CMK (cell line): ENCODE data around the gene PARD6G.

Source experiments
- DNase-seq: peaks from one replicate; pipeline ENCODE4 v3.0.0-alpha.2; 2010; ENCODE audit warnings: low read depth

Gene PARD6G

DNA sequence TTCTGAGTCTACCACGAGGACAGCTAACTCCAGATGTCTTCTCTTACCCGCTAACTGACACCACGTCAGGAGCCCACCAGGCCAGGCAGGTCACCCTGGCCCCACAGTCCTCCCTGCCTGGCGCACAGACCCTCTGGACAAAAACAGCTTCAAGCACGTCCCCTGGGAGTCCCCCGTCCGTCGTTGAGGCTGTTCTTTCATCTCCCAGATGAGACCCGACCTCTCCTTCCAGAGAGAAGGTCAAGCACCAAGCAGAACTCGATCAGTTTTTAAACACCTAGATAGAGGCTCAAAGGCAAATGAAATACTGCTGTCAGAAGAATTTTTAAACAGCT is 57.8 kb downstream of the PARD6G start:
- DNase-seq = no peak

DNA sequence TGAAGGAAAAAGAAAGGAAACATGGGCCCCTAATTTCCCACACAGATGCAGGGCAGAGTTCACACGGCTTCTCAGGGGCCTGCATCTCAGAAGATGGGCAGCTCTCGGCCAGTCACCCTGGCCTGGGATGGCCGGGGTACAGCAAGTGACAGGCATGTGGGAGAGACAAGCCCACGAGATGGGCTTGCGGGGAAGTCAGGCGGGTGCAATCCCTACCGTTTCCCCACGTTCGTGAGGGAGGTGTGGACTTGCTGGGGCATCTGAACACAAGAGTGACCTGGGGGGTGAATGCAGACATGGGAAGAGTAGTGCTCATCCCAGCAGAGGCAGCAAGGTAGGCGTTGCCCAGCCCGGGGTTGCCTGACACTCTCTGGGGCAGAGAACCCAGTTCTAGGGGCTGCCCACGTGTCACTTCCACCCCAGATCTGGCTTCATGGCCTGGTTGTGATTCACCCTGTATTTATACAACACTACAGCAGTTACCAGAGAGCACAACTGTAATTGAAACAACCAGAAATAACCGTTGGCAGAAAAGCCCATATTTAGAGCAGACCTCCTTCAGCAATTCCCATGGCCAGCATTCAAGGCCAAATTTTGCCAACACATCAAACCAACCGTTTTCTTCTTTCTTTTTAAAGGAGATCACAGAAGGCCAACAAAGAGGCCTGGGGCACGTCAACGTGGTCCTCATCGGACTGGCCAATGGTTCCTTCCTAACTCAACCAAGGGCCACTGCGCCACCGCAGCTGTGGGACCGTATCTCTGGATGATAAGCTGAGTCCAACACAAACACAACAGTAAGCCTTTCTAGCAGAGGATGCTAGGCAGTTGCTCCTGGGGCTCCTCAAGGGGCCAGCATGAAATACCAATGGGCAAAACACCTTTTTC is 58.4 kb downstream of the PARD6G start:
- DNase-seq = no peak

DNA sequence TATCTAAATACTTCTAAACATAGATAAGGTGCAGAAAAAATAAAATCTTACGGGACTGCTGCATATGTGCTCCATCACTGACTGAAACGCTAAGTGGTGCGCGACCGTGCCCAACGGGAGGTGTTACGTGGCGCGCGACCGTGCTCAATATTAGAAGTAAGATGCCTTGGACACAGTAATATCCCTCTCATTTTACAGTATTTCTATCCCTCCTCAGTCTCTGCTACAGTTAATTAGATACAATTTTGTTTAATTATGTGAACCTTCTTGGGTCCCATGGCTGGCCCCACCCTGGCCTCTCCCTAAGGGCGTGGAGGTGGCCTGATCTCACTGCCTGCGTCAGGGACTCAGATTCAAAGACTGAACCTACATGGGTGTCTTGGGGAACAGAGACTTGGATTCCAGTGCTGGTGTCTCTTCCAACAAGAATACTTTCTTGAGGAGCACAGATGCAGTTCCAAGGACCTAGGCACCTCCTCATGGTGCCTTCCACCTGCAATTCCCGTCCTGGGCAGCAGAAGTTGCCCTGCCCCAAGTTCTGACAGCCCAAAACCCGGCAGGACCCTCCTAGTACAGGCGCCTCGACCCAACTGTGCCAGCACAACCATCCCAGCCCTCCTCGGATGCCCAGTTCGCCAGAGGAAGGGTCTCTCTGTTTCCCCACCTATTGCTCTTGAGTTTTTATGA is 59.2 kb downstream of the PARD6G start:
- DNase-seq = no peak

DNA sequence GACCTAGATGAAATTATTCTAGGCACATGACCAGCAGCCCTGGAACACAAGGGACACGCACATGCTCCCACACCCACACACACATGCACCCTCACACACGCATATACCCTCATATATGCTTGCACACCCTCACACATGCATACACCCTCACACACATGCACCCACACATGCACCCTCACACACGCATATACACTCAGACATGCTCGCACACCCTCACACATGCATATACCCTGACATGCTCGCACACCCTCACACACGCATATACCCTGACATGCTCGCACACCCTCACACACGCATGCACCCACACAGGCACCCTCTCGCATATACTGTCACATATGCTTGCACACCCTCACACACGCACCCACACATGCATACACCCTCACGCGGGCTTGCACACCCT is 61.8 kb downstream of the PARD6G start:
- no peak for DNase-seq

DNA sequence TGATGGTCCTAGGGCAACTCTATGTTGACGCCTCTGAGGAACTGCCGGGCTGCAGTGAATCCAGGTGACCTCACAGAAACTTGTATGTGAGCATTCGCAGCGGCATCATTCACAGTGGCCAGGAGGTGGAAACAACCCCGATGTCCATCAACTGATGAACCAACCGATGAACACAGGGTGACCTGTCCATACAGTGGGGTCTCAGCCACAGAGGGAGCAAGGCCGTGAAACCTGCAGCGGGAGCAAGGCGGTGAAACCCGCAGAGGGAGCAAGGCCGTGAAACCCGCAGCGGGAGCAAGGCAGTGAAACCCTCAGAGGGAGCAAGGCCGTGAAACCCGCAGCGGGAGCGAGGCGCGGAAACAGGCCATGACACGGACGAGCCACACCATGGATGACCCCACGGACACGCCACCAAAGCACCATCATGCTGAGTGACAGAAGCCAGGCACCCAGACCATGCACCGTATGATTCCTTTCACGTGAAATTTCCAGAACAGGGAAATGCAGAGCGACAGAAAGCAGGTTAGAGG is 63.0 kb downstream of the PARD6G start:
- DNase-seq = no peak

DNA sequence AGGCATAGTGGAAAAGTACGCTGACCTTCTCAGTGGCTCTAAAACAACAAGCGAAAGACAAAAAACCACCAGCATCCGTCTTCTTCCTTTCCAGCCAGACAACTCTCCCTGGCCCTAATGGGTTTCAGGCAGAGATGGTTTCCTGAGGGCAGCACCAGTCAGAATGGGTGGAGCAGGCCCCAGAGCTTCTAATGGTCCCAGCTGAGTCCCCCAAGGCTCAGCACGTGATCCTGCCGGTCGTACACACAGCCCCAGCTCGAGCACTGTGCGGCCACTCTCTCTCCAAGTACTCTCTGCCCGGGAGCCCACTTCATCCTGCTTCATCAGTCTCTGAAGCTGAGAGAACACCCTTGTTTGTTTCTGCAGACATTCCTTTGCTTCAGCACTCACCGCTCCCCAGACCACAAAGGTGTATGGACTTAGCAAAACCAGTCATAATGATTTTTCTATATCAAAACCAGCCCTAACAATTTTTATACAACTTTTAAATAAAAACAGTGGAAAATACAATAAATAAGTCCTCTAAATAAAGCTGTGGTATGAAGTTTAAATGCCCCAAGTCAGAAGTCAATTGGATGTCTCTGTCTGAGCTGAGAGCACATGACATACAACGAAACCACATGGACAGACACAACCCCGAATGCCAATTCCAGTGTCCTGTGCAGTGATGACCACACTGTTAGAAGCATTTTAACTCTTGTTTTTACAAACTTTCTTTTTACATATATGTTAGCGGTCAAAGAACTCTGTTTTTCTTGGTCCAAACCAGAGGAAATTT is 63.9 kb downstream of the PARD6G start:
- DNase-seq = no peak

DNA sequence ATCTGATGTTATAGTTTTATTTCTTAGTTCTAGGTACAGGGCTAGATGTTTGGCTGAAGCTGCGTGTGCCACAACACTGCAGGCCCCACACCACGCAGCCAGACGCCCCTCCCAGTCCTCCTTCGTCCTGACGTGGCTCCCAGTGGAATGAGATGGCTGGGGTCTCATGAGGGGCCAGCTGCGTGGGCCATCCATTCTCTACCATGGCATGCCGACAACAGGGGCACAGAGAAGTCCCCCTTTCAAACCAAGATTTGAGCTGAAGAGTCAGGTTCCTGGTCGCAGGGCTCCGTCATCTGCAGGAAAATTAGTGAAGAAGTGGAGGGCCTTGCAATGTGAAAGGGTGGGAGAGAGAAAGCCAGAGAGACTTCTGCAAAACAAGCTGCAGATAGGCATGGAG is 64.5 kb downstream of the PARD6G start:
- no peak for DNase-seq

DNA sequence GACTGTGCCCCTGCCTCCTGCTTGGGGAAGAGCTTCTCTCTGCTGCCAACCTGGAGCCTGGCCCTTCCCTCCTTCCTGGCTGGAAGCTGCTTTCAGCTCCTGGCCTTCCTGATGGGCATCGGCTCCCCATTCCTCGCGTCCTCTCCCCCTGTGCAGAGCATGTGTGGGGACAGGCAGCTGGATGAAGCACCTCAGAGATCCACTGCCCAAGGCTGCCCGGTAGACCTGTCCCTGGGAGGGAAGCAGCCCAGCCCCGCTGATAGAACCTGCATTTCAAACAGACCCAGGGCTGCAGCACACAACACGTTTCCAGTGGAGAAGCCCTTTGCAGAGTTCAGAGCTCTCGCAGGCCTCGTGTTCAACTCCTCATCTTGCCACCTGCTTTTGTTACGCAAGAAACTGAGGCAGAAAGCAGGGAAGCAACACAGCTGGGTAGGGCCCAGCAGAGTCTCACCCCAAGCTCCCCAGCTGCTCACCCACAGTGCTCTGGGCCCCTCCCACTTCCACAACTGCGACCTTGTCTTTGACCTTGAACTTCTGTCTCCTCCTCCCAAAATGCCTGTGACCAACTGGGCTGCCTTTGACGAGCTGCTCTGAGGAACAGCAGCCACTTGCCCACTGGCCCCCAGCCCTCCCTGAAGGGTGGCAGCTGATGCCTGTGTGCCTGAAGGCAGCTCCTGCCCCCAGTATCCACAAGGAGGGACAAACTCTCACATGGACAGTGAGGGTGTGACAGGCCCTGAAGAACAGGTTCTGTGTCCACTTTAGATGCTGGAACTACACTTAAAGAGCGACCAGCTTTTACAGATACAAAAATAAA is 65.5 kb downstream of the PARD6G start:
- no peak for DNase-seq

DNA sequence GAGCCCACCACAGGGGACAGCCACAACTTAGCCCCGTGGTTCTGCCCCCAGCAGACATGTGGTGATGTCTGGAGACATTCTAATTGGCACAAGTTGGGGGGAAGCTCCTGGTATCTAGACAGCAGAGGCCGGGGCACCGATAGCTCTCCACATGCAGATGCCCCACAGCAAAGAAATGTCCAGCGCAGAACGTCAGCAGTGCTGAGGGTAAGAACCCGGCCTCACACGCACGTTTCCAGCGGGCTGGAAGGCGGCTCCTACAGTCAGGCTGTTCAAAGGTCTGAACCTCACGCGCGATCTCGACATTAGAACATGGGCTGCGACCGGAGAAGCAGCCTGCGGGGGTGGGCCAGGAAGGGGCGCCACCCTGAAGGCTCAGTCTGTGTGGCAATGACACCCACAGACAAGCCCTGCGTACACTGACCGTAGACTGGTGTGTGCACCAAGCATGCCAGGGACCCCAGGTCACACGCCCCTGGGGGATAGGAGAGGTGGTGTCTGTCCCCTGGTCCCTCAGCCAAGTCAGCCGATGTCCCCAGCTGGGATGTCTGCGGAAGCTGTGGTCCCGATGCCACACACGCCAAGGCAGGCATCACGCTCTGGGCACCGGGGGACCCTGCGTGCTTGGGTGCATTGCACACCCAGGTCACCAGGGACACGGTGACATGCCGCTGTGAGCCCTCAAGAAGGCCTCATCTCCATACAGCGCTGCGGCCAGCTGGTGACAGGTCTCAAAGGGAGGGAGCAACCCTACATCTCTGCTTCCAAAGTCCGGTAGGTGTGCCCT is 66.3 kb downstream of the PARD6G start:
- DNase-seq = no peak

DNA sequence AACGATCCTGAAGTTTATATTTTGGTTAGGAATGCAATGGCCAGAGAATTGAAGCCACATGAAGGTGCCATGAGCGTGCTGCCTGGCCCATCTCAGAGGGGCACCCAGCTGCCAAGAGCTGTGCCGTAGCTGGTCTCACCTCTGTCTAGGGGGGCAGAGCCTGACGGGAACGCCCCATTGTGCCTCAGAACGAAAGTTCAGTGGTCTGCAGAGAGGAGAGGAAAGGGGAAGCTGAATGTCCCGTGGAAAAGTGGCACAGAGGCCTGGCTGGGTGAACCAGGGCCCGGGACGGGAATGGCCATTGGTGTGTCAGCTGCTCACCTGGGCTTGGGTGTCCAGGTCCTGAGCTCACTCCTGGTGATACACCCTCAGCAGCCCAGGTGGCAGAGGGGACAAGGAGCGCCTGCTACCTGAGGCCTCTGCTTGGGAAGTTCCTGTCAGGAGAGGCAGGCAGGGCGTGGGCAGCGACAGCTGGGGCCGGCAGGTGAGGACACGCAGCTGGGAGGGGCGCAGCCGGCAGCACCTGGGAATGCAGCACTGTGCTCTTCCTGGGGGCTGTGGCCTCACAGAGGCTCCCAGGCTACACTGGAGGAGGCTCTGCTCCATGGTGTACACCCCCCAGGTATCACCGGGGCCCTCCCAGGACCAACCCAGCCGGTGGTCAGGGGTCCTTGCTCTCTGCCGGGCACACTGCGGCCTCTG is 67.3 kb downstream of the PARD6G start:
- DNase-seq = no peak

DNA sequence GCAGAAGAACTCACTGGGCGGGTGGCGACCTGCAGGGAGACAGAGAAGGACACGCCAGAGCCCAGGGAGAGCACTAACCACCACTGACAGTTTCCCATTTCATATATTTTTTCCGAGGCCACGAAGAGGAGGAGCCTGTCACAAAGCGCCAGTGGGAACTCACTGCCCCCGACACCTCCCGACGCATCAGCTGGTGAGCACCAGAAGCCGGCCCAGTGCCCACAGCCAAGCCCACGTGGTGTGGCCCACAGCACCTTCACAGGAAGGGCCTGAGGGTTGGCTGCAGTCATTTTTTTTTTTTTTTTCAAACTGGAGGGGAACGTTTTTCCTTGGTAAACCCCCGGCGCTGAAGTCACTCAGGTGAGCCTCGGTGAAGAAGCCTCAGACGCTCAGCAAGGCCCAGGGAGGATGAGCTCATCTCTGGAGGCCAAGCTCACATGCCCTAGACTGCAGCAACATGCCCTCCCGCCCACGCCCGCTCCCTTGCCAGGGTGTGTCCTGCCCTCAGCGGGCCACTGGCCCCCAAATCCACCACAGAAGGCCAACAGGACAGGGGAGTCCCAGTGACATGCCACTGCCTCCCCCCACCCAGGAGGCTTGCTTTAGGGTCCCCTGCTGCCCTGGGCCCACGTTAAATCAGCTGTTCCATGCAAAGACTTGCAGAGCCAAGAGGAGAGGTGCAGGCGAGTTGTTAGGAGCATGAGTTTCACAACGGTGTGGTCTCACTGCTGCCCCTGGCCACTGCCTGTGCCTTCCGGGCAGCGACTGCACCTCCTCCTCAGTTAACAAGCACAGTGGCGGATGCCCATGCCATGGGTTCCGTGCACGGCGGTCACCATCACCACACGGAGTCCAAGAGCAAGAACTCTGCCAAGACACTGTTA is 68.1 kb downstream of the PARD6G start:
- no peak for DNase-seq

DNA sequence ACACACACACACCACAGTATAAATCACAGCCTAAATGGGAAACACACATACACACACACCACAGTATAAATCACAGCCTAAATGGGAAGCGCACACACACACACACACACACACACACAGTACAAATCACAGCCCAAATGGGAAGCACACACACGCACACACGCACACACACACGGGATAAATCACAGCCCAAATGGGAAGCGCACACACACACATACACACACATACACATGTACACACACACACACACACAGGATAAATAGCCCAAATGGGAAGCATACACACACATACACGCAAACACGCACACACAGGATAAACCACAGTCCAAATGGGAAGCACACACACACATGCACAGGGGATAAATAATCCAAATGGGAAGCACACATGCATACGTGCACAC is 70.2 kb downstream of the PARD6G start:
- DNase-seq = no peak

DNA sequence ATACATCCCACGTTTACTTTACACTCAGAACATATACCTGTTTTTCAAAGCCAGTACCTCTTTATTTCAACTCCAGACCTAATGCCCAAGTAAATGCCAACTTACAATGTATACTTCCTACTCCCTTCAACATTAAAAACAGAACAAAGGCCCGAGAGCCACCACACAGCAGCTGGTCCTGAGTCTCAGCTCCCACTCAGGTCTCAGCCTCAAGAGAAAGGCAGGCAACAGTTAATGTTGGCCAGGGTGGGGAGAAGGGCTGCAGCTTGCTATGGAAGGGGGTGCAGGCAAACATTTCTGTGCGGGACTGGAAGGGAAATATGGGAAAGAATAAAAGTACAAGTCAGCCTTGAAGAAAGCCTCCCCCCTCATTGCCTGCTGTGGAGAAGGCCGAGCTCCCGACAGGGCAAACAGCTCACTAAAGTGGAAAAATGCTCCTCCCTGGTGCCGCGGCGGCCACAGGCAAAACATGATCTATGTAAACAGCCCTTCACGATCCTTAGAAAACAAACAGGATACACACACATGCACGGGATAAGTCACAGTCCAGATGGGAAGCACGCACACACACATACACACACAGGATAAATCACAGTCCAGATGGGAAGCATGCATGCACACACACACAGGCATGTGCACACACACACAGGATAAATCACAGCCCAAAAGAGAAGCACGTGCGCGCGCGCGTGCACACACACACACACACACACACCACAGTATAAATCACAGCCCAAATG is 70.8 kb downstream of the PARD6G start:
- DNase-seq = no peak

DNA sequence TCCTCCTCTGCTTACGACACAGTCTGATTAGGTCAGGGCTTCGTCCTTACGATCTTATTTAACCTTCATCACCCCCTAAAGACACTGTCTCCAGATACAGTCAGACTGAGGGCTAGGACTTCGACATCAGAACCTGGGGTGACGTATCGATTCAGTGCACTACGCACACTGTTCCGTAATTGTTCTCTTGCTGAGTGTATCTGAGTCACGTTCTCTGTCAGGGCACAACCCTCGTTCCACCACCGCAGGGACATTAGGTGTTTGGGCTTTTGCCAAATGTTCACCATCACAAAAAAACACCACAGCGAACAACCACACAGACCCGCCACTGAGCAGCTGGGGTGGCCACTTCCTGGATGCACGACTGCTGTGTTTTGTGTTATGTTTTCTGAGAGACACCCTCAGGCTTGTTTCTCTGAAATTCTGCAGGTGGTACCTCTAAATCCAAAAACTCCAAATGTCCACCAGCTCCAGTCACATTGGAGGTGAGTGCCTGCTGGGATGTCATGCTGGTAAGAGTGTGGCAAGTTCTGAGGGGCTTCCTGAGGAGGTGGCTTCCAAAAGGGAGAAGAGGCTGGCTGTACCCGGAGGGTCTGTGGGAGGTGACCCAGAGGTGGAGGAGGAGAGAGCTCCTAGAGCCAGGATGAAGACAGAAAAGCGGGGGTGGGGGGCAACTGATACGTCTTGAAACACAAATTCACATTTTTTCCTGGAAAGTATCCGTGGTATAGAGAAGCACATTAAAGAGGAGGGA is 71.7 kb downstream of the PARD6G start:
- no peak for DNase-seq

DNA sequence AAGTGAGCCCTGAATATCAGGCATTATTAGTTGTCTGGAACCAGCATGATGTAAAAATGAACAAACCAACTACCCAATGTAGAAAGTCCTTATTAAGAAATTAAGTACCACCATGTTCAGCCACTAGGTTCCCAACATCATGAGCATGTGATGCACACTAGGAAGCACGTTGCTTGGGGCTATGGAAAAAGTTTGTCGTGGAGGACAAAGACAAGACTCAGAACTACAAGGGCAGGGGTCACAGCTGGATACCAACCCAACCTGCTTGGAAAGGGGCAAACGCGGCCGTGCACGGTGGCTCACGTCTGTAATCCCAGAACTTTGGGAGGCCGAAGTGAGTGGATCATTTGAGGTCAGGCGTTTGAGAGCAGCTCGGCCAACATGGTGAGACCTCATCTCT is 74.3 kb downstream of the PARD6G start:
- no peak for DNase-seq

DNA sequence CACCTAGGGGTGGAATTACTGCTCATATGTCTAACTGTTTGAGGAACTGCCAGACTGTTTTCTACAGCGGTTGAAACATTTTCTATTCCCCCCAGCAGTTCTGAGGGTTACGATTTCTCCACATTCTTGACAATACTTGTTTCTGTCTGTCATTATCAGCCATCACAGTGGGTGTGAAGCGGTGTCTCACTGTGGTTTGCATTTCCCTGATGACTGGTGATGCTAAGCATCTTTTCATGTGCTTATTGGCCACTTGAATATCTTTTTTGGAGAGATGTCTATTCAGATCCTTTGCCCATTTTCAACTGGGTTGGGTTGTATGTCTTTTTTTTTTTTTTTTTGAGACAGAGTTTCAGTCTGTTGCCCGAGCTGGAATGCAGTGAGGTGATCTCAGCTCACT is 75.3 kb downstream of the PARD6G start:
- DNase-seq = no peak

DNA sequence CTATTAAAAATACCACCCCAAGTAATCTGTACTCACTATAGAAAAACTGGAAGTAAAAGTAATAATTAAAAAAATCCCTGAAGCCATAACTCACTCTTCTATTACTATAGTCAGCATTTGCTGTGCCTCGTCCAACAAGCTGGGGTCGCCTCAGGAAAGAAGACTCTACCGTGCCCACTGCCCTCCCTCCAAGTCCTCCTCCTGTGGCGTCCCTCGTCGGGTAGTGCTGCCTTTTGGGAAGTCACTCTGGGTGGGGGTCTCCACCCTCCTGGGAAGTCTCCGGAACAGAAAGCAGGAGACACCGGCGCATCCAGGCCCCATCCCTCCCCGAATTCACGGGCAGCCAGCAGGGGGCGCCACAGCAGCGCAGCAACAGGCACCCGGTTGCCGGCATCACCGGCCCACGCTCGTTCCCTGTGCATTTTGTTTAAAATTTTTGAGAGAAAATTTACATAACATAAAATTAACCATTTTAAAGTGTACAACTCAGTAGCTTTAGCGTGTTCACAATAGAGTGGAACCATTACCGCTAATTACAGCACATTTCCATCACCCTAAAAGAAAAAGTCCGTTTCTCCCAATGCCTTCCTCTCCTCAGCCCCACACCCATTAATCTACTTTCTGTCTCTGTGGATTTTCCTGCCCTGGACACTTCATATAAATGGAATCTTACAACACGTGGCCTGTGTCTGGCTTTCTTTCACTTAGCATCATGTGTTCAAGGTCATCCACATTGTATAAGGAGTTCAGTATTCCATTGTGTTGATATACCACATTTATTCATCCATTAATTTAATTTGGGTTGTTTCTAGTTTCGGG is 76.1 kb downstream of the PARD6G start:
- DNase-seq = no peak
